GM19452 (cell line): ENCODE results near the gene CYSRT1.

ENCODE experiments used
- ATAC-seq: cut with Tn5 transposase; IDR thresholded peaks from one replicate; pipeline ENCODE4 v1.9.1; 2021; ENCODE audit not compliant: unreplicated experiment

CYSRT1 gene

GRCh38 chr9:137269231-137269772, 44.3 kb downstream of the CYSRT1 start:
- no peak for ATAC-seq

- no peak for ATAC-seq
Observed at GRCh38 chr9:137270929-137271695, 46.1 kb downstream of the CYSRT1 start.

DNA sequence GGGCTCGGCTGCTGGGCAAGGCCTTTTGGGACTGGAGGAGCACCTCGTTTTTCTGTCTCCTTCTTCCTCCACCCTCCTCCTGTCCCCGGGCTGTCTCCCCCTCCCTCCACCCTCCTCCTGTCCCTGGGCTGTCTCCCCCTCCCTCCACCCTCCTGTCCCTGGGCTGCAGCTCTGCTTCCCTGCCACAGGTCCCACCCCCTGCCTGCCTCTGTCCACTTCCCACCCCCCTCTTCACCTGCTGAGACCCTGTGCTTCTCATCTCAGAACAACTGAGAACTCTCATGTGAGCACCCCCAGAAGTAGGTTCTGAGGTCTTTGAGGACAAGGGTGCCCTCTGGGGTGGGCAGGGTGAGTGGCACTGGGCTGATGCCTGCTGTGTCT, 46.7 kb downstream of the CYSRT1 start:
- ATAC-seq, result no peak

- ATAC-seq, result no peak
Observed at GRCh38 chr9:137272241-137273094, 47.5 kb downstream of the CYSRT1 start.

DNA sequence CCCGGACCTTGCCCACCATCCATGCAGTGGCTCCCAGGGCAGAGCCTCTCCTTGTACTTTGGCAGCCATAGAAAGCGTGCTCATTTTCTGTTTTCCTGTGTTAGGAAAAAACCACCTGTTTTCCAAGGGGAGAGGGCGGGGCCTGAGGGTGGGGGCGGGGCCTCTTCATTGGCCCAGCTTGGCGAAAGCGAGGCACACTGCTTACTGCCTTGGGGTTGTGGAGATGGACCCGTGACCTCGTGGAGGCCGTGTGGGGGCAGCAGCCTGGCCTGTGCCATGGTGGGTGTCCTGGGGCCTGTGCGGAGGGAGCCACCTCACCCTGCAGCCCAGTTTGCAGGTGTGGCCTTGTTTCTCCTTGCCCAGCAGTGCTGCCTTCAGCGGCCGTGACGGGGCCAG, 48.1 kb downstream of the CYSRT1 start:
- ATAC-seq, result no peak

- no peak for ATAC-seq
Observed at GRCh38 chr9:137273611-137274320, 48.8 kb downstream of the CYSRT1 start.

DNA sequence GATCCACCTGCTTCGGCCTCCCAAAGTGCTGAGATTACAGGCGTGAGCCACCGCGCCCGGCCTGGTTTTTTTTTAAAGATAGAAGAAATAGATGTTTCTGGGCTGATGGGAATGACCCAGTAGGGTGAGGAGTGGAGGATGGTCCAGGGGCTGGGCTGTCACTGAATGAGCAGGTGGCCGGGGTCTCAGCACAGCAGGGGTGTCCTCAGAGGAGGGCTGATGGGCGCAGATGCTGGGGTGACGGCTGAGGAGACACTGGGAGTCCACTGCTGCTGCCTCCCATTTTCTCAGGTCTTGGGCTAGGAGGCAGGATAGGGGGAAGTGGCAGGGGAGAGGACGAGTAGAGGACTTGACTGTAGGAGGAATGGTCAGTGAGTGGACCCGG, 50.2 kb downstream of the CYSRT1 start:
- no peak for ATAC-seq
